Endothelial cell of umbilical vein (primary cell): ENCODE data around the gene F8.

Experiments used
- EZH2 ChIP-seq: IDR thresholded peaks from 2 replicates; pipeline ENCODE4 v1.6.1; 2012; ENCODE audit warnings: borderline replicate concordance, low read depth, mild to moderate bottlenecking, moderate library complexity, low read length, inconsistent platforms; ENCODE audit not compliant: severe bottlenecking
- FOS ChIP-seq: IDR thresholded peaks from 2 replicates; pipeline ENCODE4 v1.6.1; 2011; ENCODE audit warnings: mild to moderate bottlenecking, low read length, moderate library complexity, borderline replicate concordance; ENCODE audit not compliant: insufficient read depth
- GATA2 ChIP-seq: IDR thresholded peaks from 2 replicates; pipeline ENCODE4 v1.7.0; 2011; ENCODE audit warnings: low read depth, mild to moderate bottlenecking, moderate library complexity, mixed read lengths, low read length; ENCODE audit not compliant: insufficient read length, insufficient read depth
- JUN ChIP-seq: IDR thresholded peaks from 2 replicates; pipeline ENCODE4 v1.6.1; 2011; ENCODE audit warnings: borderline replicate concordance, low read depth; ENCODE audit not compliant: insufficient read length, insufficient read depth
- MYC ChIP-seq: IDR thresholded peaks from one replicate; pipeline ENCODE4 v1.6.1; 2011; ENCODE audit warnings: mild to moderate bottlenecking, low read depth, low read length
- POLR2A ChIP-seq: IDR thresholded peaks from 2 replicates; pipeline ENCODE4 v1.6.1; 2012; ENCODE audit warnings: low read depth, mild to moderate bottlenecking, control low read depth, low read length
- POLR2AphosphoS5 ChIP-seq: IDR thresholded peaks from 2 replicates; pipeline ENCODE4 v1.6.1; 2012; ENCODE audit warnings: low read depth, mild to moderate bottlenecking, control low read depth, low read length, moderate library complexity; ENCODE audit not compliant: insufficient read depth
- TF ChIP-seq, protein P1 (sequence below), 2 donors: IDR thresholded peaks; 1 replicate in 1 of 2; 2 replicates in 1 of 2; pipeline ENCODE4 v1.5.1; 2011; ENCODE audit warnings: low read length in 2 of 2, mild to moderate bottlenecking in 2 of 2, moderate library complexity in 2 of 2, control low read depth in 1 of 2, inconsistent platforms in 1 of 2, low read depth in 1 of 2; ENCODE audit not compliant: insufficient read depth in 1 of 2; ENCODE audit errors: extremely low read depth in 1 of 2
- TF ChIP-seq, protein P2 (sequence below): IDR thresholded peaks from 2 replicates; pipeline ENCODE4 v1.6.1; 2011; ENCODE audit not compliant: insufficient read depth, insufficient read length

DNA sequence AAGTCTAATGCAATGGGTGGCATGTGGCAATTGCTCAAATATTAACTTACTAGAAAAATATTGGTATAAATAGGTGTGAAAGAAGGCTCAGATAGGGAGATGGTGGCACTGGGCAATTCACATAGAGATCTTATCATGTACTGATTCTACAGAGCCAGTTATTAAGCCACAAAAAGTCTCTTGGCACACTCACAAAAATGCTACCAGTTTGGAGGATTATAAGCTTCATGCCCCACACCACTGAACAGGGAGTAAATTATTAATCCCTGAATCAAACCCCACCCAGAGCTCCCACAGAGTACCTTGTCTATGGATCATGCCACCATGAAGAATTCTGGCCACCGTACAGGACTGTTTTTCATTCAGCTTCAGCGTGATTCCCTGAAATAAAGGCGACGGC is 231.1 kb downstream of the F8 start:
- TF ChIP-seq, protein P1, sequence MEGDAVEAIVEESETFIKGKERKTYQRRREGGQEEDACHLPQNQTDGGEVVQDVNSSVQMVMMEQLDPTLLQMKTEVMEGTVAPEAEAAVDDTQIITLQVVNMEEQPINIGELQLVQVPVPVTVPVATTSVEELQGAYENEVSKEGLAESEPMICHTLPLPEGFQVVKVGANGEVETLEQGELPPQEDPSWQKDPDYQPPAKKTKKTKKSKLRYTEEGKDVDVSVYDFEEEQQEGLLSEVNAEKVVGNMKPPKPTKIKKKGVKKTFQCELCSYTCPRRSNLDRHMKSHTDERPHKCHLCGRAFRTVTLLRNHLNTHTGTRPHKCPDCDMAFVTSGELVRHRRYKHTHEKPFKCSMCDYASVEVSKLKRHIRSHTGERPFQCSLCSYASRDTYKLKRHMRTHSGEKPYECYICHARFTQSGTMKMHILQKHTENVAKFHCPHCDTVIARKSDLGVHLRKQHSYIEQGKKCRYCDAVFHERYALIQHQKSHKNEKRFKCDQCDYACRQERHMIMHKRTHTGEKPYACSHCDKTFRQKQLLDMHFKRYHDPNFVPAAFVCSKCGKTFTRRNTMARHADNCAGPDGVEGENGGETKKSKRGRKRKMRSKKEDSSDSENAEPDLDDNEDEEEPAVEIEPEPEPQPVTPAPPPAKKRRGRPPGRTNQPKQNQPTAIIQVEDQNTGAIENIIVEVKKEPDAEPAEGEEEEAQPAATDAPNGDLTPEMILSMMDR (IDR thresholded peaks at IDR 0.05; ENCODE audit: extremely low read depth in 1 of 2, insufficient read depth in 1 of 2, low read depth in 1 of 2, low read length in 2 of 2) = no peak
- TF ChIP-seq EZH2 = no peak
- TF ChIP-seq FOS = no peak
- no peak for TF ChIP-seq POLR2A
- TF ChIP-seq, protein P2, sequence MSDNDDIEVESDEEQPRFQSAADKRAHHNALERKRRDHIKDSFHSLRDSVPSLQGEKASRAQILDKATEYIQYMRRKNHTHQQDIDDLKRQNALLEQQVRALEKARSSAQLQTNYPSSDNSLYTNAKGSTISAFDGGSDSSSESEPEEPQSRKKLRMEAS = no peak
- no peak for TF ChIP-seq POLR2AphosphoS5
- no peak for TF ChIP-seq JUN
- no peak for TF ChIP-seq GATA2
- TF ChIP-seq MYC = no peak
